A673 (cell line): Measurements from ENCODE around the gene IGFBP2.

Experiments used
- EZH2 ChIP-seq: fragments of 200-600 bp; sonication (generic); IDR thresholded peaks from 2 replicates; pipeline ENCODE4 v1.6.1; 2017; ENCODE audit warnings: borderline replicate concordance, low read depth, mild to moderate bottlenecking, mixed read lengths, antibody characterized with exemption, low read length; ENCODE audit not compliant: poor library complexity, severe bottlenecking
- TF ChIP-seq, protein P1 (sequence below): fragments of 300-800, 200-600 bp; sonication (generic); conservative IDR thresholded peaks from 2 replicates; pipeline ENCODE4 v1.5.1; 2017; ENCODE audit warnings: low read depth, mild to moderate bottlenecking, antibody characterized with exemption, low read length, moderate library complexity, mixed read lengths

DNA sequence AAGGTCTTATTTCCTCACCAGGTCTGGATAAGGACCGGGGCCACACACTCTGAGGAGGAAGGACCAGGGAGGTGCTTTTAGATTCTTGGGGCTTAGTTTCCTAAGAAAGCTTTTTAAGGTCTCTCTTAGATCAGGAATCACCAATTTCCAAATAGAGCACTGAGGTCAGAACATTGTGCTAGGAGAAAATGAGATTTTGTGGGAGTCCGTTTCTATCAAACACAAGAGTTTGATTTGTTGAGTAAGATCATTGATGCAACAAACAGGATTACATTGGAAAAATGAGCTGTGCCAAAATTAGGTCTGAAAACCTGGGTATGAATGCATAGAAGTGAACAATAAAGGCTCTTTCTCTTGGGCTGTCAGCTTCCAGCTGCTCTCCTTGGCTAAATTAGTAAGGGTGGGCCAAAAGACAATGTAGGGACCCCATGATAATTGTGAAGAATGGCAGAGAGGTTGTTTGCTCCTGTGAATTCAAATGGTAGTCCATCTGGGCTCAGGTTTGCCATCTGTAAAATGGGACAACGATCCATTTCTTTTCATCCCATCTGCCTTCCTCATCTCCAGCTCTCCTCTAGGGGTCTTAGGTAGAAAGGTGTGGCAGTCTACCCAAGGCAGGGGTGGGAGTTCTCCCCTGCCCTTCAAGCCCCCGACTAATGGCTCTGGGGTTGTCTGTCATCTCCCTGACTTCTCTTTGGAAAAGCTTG lies 20.0 kb downstream of the IGFBP2 start:
- TF ChIP-seq, protein P1, sequence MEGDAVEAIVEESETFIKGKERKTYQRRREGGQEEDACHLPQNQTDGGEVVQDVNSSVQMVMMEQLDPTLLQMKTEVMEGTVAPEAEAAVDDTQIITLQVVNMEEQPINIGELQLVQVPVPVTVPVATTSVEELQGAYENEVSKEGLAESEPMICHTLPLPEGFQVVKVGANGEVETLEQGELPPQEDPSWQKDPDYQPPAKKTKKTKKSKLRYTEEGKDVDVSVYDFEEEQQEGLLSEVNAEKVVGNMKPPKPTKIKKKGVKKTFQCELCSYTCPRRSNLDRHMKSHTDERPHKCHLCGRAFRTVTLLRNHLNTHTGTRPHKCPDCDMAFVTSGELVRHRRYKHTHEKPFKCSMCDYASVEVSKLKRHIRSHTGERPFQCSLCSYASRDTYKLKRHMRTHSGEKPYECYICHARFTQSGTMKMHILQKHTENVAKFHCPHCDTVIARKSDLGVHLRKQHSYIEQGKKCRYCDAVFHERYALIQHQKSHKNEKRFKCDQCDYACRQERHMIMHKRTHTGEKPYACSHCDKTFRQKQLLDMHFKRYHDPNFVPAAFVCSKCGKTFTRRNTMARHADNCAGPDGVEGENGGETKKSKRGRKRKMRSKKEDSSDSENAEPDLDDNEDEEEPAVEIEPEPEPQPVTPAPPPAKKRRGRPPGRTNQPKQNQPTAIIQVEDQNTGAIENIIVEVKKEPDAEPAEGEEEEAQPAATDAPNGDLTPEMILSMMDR: no peak
- TF ChIP-seq EZH2: no peak
